ENCODE results near the gene SYNE2.

GRCh38 chr14:64035143-64035542 is 182.3 kb downstream of the SYNE2 start:
- no peak for TF ChIP-seq CTCF (IDR thresholded peaks at IDR 0.05)
- TF ChIP-seq TCF7L2 (IDR thresholded peaks at IDR 0.05; ENCODE audit: low read depth, low read length) = no peak
- TF ChIP-seq REST (IDR thresholded peaks at IDR 0.05; ENCODE audit: insufficient read depth in 1 of 2, low read depth in 2 of 2, low read length in 1 of 2) = no peak
- TF ChIP-seq POLR2AphosphoS5 (IDR thresholded peaks at IDR 0.05; ENCODE audit: low read depth, low read length) = no peak
- no peak for TF ChIP-seq SIN3A (IDR thresholded peaks at IDR 0.05; ENCODE audit: borderline replicate concordance, insufficient read depth, low read depth, low read length)

All from Panc1 (cell line).